ENCODE measurements around the gene UGT1A10. TPM values are rescaled to one million over a fixed set of nuclear protein-coding genes. Genes with fewer than 3 reads are reported as not detected.

The UGT1A10 gene
- total RNA-seq, 6 experiments from 2014 or later: not detected

DNA sequence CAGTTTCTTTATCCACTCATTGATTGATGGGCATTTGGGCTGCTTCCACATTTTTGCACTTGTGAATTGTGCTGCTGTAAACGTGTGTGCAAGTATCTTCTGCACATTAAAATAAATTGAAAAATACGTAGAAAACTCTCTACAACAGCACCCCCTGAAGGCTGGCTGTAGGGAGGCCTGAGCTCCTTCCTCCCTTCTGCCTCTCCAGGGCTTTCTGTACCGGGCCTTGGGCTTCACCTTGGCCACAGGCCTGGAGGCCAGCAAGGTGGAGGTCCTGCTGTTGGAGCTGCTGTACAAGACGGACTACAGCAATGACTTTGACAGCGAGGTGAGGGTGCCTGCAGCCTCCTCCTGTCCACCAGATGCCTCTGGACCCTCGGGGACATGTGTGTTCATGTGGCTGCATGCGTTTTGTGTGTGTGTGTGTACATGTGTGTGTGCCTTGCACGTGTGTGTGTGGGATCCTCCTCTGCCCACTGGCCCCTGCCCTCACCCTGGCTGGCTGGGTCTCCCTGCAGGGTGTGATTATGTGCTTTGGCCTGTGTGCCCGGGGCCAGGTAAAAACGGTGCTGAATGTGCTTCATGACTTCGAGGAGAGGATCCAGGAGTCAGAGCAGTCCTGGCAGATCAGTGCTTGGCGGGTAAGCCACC, 171.1 kb downstream of the UGT1A10 start:
- Mint-ChIP-seq H3K27ac (no peak overlapping the region), H3K36me3 (ENCODE audit: low read depth) (no peaks in the 10 kb centered on the region), H3K9me3 (no peaks in the 10 kb centered on the region), H3K27me3 (ENCODE audit: insufficient read depth) (peaks cover 16% of the 10 kb centered on the region), H3K4me1 (ENCODE audit: low read depth) (no peaks in the 10 kb centered on the region), H3K4me3 (no peak overlapping the region)
- DNase-seq: no peak
- TF ChIP-seq, protein P1, sequence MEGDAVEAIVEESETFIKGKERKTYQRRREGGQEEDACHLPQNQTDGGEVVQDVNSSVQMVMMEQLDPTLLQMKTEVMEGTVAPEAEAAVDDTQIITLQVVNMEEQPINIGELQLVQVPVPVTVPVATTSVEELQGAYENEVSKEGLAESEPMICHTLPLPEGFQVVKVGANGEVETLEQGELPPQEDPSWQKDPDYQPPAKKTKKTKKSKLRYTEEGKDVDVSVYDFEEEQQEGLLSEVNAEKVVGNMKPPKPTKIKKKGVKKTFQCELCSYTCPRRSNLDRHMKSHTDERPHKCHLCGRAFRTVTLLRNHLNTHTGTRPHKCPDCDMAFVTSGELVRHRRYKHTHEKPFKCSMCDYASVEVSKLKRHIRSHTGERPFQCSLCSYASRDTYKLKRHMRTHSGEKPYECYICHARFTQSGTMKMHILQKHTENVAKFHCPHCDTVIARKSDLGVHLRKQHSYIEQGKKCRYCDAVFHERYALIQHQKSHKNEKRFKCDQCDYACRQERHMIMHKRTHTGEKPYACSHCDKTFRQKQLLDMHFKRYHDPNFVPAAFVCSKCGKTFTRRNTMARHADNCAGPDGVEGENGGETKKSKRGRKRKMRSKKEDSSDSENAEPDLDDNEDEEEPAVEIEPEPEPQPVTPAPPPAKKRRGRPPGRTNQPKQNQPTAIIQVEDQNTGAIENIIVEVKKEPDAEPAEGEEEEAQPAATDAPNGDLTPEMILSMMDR (IDR thresholded peaks at IDR 0.05): peak; percentile 19; the same call in 1 of the 2 replicates

DNA sequence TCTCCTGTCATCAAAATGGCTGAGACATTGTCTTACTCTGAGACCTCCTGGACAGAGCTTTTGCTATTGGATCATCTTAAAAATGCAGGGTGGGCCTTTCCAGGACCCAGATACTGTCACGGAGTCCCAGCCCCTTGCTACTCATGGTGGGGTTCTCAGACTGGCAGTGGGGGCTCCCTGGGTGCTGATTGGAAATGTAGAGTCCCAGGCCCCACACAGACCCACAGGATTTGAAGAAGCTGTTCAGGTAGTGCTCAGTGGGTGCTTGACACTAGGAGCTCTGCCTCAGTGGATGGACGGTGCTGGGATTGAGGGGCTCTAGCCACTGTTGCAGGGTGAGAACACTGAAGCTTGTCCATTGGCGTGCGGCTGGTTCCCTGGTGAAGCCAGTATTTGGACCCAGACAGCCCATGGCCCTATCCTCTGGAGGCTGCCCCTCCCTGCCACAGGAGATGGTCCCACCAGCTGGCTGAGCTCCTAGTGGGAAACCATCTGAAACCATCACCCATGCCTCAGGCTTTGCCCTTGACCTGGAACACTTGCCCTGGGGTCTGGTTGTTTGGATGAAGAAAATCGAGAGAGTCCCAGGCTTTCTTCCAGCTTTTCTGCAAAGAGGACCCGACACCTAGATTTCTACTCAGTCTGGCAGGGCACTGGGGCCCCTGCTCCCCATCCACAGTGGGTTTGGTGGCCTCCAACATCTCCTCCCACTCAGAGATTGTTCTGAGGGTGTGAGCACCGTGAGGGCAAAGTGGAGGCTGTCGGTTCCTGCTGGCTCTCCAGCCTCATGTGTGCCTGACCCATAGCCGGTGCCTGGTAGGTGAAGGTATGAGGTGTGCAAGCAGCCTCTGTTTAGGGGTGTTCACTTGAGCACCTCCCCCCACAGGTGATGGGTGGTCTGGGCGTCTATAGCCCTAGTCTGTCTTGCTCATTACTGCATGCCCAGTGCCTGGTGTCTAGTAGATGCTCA, 172.0 kb downstream of the UGT1A10 start:
- no peaks in the 10 kb centered on the region for H3K4me1 Mint-ChIP-seq (ENCODE audit: low read depth)
- TF ChIP-seq, protein P1 (IDR thresholded peaks at IDR 0.05): no peak
- no peaks in the 10 kb centered on the region for H3K36me3 Mint-ChIP-seq (ENCODE audit: low read depth)
- peaks cover 14% of the 10 kb centered on the region for H3K27me3 Mint-ChIP-seq (ENCODE audit: insufficient read depth)
- H3K9me3 Mint-ChIP-seq: no peaks in the 10 kb centered on the region
- H3K4me3 Mint-ChIP-seq: no peak overlapping the region
- no peak overlapping the region for H3K27ac Mint-ChIP-seq
- DNase-seq: no peak

DNA sequence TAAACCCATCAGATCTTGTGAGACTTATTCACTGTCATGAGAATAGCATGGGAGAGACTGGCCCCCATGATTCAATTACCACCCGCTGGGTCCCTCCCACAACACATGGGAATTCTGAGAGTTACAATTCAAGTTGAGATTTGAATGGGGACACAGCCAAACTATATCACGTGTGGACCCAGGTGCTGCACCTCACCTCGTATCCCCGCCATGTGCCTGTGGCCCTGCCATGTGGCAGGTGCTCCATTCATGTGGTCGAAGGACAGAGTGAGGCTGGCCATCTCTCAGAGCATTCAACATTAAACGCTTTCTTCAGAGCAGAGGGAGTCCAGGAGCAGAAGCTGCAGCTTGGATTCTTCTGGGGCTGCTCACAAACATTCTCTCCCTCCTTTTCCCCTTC, 174.1 kb downstream of the UGT1A10 start:
- H3K27me3 Mint-ChIP-seq (ENCODE audit: insufficient read depth): peaks cover 5% of the 10 kb centered on the region
- TF ChIP-seq, protein P1 (IDR thresholded peaks at IDR 0.05): no peak
- H3K4me1 Mint-ChIP-seq (ENCODE audit: low read depth): no peaks in the 10 kb centered on the region
- no peaks in the 10 kb centered on the region for H3K9me3 Mint-ChIP-seq
- no peak overlapping the region for H3K4me3 Mint-ChIP-seq
- no peak overlapping the region for H3K27ac Mint-ChIP-seq
- no peak for DNase-seq
- no peaks in the 10 kb centered on the region for H3K36me3 Mint-ChIP-seq (ENCODE audit: low read depth)

DNA sequence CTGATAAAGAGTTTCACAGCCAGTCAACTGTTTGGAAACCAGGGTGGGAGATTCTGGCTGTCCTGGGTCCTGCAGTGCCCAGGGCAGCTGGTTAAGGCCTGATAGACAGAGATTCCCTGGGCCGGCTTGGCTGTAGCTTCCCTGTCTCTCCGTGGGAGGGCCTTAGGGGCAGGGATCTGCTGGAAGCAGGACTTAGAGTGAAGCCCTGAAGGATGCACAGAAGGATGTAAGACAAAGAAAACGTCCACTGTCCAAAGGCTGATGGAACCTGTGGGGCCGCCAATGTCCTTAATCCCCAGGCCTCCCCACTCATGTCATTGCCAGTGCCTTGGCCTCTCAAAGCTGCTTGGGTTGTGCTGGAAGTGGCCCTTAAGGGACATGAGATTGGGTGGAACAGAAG, 174.8 kb downstream of the UGT1A10 start:
- Mint-ChIP-seq H3K36me3 (ENCODE audit: low read depth) (no peaks in the 10 kb centered on the region), H3K4me1 (ENCODE audit: low read depth) (no peaks in the 10 kb centered on the region), H3K4me3 (no peak overlapping the region), H3K27ac (no peak overlapping the region), H3K9me3 (no peaks in the 10 kb centered on the region), H3K27me3 (ENCODE audit: insufficient read depth) (peaks cover 5% of the 10 kb centered on the region)
- TF ChIP-seq, protein P1 (IDR thresholded peaks at IDR 0.05): no peak
- no peak for DNase-seq

DNA sequence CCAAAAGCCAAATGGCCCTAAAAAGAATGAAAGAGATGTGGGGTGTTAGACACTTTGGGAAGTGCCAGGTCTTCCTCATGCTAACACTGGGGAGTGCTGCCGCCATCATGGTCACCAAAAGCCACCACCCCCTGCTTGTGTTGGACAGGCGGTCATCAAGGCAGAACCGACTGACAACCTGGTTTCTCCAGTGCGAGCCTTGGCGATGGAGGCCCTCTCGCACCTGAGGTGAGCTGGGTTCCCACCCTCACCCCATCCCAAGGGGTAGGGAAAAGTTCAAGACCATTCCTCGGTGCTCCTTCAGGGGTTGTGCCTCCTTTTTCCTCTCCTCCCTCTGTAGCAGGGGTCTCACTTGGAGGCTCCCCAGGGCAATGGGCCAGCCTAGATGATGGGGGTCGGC, 175.5 kb downstream of the UGT1A10 start:
- H3K27me3 Mint-ChIP-seq (ENCODE audit: insufficient read depth): peaks cover 5% of the 10 kb centered on the region
- DNase-seq: no peak
- no peak overlapping the region for H3K27ac Mint-ChIP-seq
- no peak overlapping the region for H3K4me3 Mint-ChIP-seq
- no peaks in the 10 kb centered on the region for H3K36me3 Mint-ChIP-seq (ENCODE audit: low read depth)
- H3K9me3 Mint-ChIP-seq: no peaks in the 10 kb centered on the region
- no peaks in the 10 kb centered on the region for H3K4me1 Mint-ChIP-seq (ENCODE audit: low read depth)
- TF ChIP-seq, protein P1 (IDR thresholded peaks at IDR 0.05): no peak

Measured in HFFc6 (cell line).